Transverse colon (tissue), 4 donors: Measurements from ENCODE around the gene YEATS2. TPM values are rescaled to one million over a fixed set of nuclear protein-coding genes. Genes with fewer than 3 reads are reported as not detected.

Experiments
- DNase-seq: peaks from one replicate; pipeline ENCODE4 v3.0.0-alpha.2; 2019
- H3K27ac ChIP-seq, 4 donors: fragments of 200-600 bp; sonication (generic); 2 replicates each; pipeline ENCODE4 v1.5.1; 2016 to 2018; ENCODE audit warnings: inconsistent platforms in 4 of 4
- H3K27me3 ChIP-seq: fragments of 200-600 bp; sonication (generic); 2 replicates; pipeline ENCODE4 v1.5.1; 2017; ENCODE audit warnings: inconsistent platforms
- H3K36me3 ChIP-seq, 4 donors: fragments of 200-600 bp; sonication (generic); 2 replicates each; pipeline ENCODE4 v1.5.1; 2017 to 2019; ENCODE audit warnings: inconsistent platforms in 4 of 4
- H3K4me1 ChIP-seq, 4 donors: fragments of 200-600 bp; sonication (generic); 2 replicates each; pipeline ENCODE4 v1.5.1; 2017 to 2020; ENCODE audit warnings: inconsistent platforms in 4 of 4
- H3K4me3 ChIP-seq, 4 donors: fragments of 200-600 bp; sonication (generic); 1 replicate in 1 of 4; 2 replicates in 3 of 4; pipeline versions ENCODE4 v1.5.1 to v1.6.1; 2017 to 2019; ENCODE audit warnings: inconsistent platforms in 4 of 4
- H3K9me3 ChIP-seq, 2 donors: fragments of 200-600 bp; sonication (generic); 2 replicates each; pipeline ENCODE4 v1.5.1; 2017 to 2019; ENCODE audit warnings: inconsistent platforms in 2 of 2
- EP300 ChIP-seq: sonication (generic); formaldehyde crosslinking; IDR thresholded peaks from one replicate; pipeline ENCODE4 v1.6.1; 2017; ENCODE audit warnings: antibody characterized with exemption, low read depth
- POLR2A ChIP-seq: fragments of 450-650 bp; IDR thresholded peaks from one replicate; pipeline ENCODE4 v1.6.1; 2016; ENCODE audit warnings: antibody characterized with exemption, mild to moderate bottlenecking, moderate library complexity
- POLR2AphosphoS5 ChIP-seq, 3 donors: sonication (generic); formaldehyde crosslinking; IDR thresholded peaks; one replicate each; pipeline ENCODE4 v1.6.1; 2016; ENCODE audit warnings: antibody characterized with exemption in 3 of 3
- WGBS, 2 donors: methylation state at CpG; one replicate each; pipeline ENCODE4 v1.1.5; 2018; ENCODE audit warnings: low coverage in 1 of 2; 5-methylcytosine and 5-hydroxymethylcytosine counted together
- in situ Hi-C, 4 donors: fragments of 200-750 bp; cut with MboI; loops; one replicate each; pipeline versions ENCODE4 v1.15.0 to v1.15.1; 2017; ENCODE audit warnings: low sequenced_read_pairs in 3 of 4, low pct_ligation_motif_present in 1 of 4, low pct_unique_long_range_greater_than_20kb in 1 of 4
- intact Hi-C: fragments of 100-400 bp; cut with DNase I; formaldehyde crosslinking; loops from one replicate; pipeline ENCODE4 v1.15.1; 2023; ENCODE audit warnings: low total_unique reads
- total RNA-seq, 4 donors: library from RNA; depleted of rRNA; stranded (reverse); fragments of >200 nt; gene quantifications; one replicate each; pipeline ENCODE4 v1.1.0, GENCODE V29; 2016
- TF ChIP-seq, protein P1 (sequence below), 5 experiments: fragments of 200-600 bp in 3 of 5; fragments of 450-650 bp in 2 of 5; sonication (generic) in 3 of 5; IDR thresholded peaks; 1 replicate in 2 of 5; 2 replicates in 3 of 5; pipeline ENCODE4 v1.5.1; 2016 to 2017; ENCODE audit warnings: antibody characterized with exemption in 5 of 5, inconsistent platforms in 3 of 5, mild to moderate bottlenecking in 2 of 5, moderate library complexity in 1 of 5

The YEATS2 gene
- total RNA-seq, 4 donors from 2014 or later = 10.1 to 23.2 (median 16.1) TPM

- Histone ChIP-seq H3K4me1 (peaks cover 7 to 18% (median 11%) of the 10 kb centered on the region in 4 donors), H3K36me3 (peaks cover 0 to 11% (median 3%) of the 10 kb centered on the region in 4 donors), H3K4me3 (no peak overlapping the region), H3K27ac (no peak overlapping the region), H3K27me3 (peaks cover 15% of the 10 kb centered on the region), H3K9me3 (no peaks in the 10 kb centered on the region)
- TF ChIP-seq, protein P1, sequence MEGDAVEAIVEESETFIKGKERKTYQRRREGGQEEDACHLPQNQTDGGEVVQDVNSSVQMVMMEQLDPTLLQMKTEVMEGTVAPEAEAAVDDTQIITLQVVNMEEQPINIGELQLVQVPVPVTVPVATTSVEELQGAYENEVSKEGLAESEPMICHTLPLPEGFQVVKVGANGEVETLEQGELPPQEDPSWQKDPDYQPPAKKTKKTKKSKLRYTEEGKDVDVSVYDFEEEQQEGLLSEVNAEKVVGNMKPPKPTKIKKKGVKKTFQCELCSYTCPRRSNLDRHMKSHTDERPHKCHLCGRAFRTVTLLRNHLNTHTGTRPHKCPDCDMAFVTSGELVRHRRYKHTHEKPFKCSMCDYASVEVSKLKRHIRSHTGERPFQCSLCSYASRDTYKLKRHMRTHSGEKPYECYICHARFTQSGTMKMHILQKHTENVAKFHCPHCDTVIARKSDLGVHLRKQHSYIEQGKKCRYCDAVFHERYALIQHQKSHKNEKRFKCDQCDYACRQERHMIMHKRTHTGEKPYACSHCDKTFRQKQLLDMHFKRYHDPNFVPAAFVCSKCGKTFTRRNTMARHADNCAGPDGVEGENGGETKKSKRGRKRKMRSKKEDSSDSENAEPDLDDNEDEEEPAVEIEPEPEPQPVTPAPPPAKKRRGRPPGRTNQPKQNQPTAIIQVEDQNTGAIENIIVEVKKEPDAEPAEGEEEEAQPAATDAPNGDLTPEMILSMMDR (IDR thresholded peaks at IDR 0.05) = no peak
- TF ChIP-seq POLR2A (no peak), POLR2AphosphoS5 (IDR thresholded peaks at IDR 0.05) (no peak), EP300 (no peak)
- WGBS, 2 donors = 93 to 100% methylated on average over 1 to 14 of the region's 14 CpGs
- intact Hi-C loops (no loop called here), in situ Hi-C loops (no loop called here)
- no peak for DNase-seq
Observed at GRCh38 chr3:183826448-183827250, 129.1 kb downstream of the YEATS2 start.

GRCh38 chr3:183827809-183828537 is 130.4 kb downstream of the YEATS2 start:
- in situ Hi-C loops = no loop called here
- WGBS, 2 donors = 89% methylated on average over 14 of the region's 14 CpGs; no CpG with 5 or more reads in 1 of the 2 donors
- no peak overlapping the region for H3K27ac ChIP-seq

DNA sequence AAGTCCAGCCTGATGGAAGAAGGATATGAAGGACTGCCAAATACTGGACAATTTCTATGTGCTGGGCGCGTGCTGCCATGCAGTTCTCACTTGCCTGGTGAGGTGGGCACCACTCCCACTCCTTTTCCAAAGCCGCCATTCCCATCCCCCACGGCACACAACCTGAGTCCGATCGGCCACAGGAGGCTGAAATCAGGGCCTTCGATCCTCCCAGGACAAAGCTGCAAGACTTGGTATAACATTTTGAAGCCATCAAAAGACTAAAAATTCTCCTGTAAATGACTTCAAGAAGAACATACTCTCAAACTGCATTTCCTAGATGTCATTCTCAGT is 130.9 kb downstream of the YEATS2 start:
- no peak overlapping the region for H3K4me3 ChIP-seq
- peaks cover 7 to 18% (median 11%) of the 10 kb centered on the region in 4 donors for H3K4me1 ChIP-seq
- H3K27me3 ChIP-seq = peaks cover 10% of the 10 kb centered on the region
- H3K27ac ChIP-seq = no peak overlapping the region
- in situ Hi-C loops = no loop called here
- DNase-seq = no peak
- H3K9me3 ChIP-seq = no peaks in the 10 kb centered on the region
- WGBS, 2 donors = 95% methylated on average over 7 of the region's 7 CpGs; no CpG with 5 or more reads in 1 of the 2 donors
- TF ChIP-seq, protein P1 (IDR thresholded peaks at IDR 0.05) = no peak
- TF ChIP-seq EP300 = no peak
- no peak for TF ChIP-seq POLR2A
- TF ChIP-seq POLR2AphosphoS5 (IDR thresholded peaks at IDR 0.05) = no peak
- peaks cover 0 to 21% (median 12%) of the 10 kb centered on the region in 4 donors for H3K36me3 ChIP-seq
- intact Hi-C loops = no loop called here

More at GRCh38 chr3:183827809-183828537, 130.4 kb downstream of the YEATS2 start:
- H3K4me1 ChIP-seq = peaks cover 7 to 18% (median 11%) of the 10 kb centered on the region in 4 donors
- no peaks in the 10 kb centered on the region for H3K9me3 ChIP-seq
- H3K4me3 ChIP-seq = no peak overlapping the region
- peaks cover 15% of the 10 kb centered on the region for H3K27me3 ChIP-seq
- H3K36me3 ChIP-seq = peaks cover 0 to 17% (median 11%) of the 10 kb centered on the region in 4 donors
- no peak for DNase-seq
- no peak for TF ChIP-seq POLR2A
- TF ChIP-seq POLR2AphosphoS5 (IDR thresholded peaks at IDR 0.05) = no peak
- TF ChIP-seq, protein P1 (IDR thresholded peaks at IDR 0.05) = no peak
- TF ChIP-seq EP300 = no peak
- intact Hi-C loops = no loop called here

- no peak overlapping the region for H3K4me3 ChIP-seq
- H3K9me3 ChIP-seq = no peaks in the 10 kb centered on the region
- H3K4me1 ChIP-seq = peaks cover 6 to 12% (median 8%) of the 10 kb centered on the region in 4 donors
- peaks cover 0 to 25% (median 16%) of the 10 kb centered on the region in 4 donors for H3K36me3 ChIP-seq
- no peak for DNase-seq
- WGBS, 2 donors = 91 to 94% methylated on average over 7 to 9 of the region's 9 CpGs
- H3K27ac ChIP-seq = no peak overlapping the region
- in situ Hi-C loops (no loop called here), intact Hi-C loops (no loop called here)
- TF ChIP-seq POLR2A = no peak
- TF ChIP-seq, protein P1 (IDR thresholded peaks at IDR 0.05) = no peak
- no peak for TF ChIP-seq POLR2AphosphoS5 (IDR thresholded peaks at IDR 0.05)
- TF ChIP-seq EP300 = no peak
- H3K27me3 ChIP-seq = peaks cover under 1% of the 10 kb centered on the region
Observed at GRCh38 chr3:183829466-183829865, 131.9 kb downstream of the YEATS2 start.
